A549 (cell line): ENCODE measurements around the gene NTNG1.

ENCODE experiments used
- BHLHE40 ChIP-seq: IDR thresholded peaks from 2 replicates; pipeline ENCODE4 v1.6.1; 2012; ENCODE audit warnings: low read depth, low read length, inconsistent platforms
- CEBPB ChIP-seq, 2 experiments: fragments of >200 bp in 1 of 2; sonication (Bioruptor Twin) in 1 of 2; formaldehyde crosslinking in 1 of 2; IDR thresholded peaks; 2 replicates each; pipeline ENCODE4 v1.6.1; 2012 to 2016
- CHD4 ChIP-seq: fragments of 200-600 bp; sonication (generic); IDR thresholded peaks from 2 replicates; pipeline ENCODE4 v1.6.1; 2016; ENCODE audit warnings: antibody characterized with exemption, mild to moderate bottlenecking, borderline replicate concordance
- CTCF ChIP-seq: fragments of >200 bp; sonication (Bioruptor Twin); formaldehyde crosslinking; IDR thresholded peaks from 3 replicates; pipeline ENCODE4 v1.5.1; 2016
- HES2 ChIP-seq: fragments of >200 bp; sonication (Bioruptor Twin); formaldehyde crosslinking; IDR thresholded peaks from 2 replicates; pipeline ENCODE4 v1.6.1; 2016
- HMGXB4 ChIP-seq: fragments of 250-450 bp; sonication (Bioruptor Pico); IDR thresholded peaks from 2 replicates; pipeline ENCODE4 v1.5.0; 2021; ENCODE audit warnings: mild to moderate bottlenecking, moderate library complexity, borderline replicate concordance
- HOXA7 ChIP-seq: fragments of 250-450 bp; sonication (Bioruptor Pico); IDR thresholded peaks from 2 replicates; pipeline ENCODE4 v1.5.0; 2020; ENCODE audit warnings: mild to moderate bottlenecking, moderate library complexity
- NFE2L2 ChIP-seq: fragments of 150-350 bp; conservative IDR thresholded peaks from 2 replicates; pipeline ENCODE4 v1.6.1; 2014; ENCODE audit warnings: low read length
- POLR2A ChIP-seq: IDR thresholded peaks from 2 replicates; pipeline ENCODE4 v1.6.1; 2012; ENCODE audit warnings: mild to moderate bottlenecking, low read length
- REST ChIP-seq: fragments of 200-600 bp; sonication (generic); IDR thresholded peaks from 2 replicates; pipeline ENCODE4 v1.6.1; 2016; ENCODE audit warnings: antibody characterized with exemption, mild to moderate bottlenecking, moderate library complexity

DNA sequence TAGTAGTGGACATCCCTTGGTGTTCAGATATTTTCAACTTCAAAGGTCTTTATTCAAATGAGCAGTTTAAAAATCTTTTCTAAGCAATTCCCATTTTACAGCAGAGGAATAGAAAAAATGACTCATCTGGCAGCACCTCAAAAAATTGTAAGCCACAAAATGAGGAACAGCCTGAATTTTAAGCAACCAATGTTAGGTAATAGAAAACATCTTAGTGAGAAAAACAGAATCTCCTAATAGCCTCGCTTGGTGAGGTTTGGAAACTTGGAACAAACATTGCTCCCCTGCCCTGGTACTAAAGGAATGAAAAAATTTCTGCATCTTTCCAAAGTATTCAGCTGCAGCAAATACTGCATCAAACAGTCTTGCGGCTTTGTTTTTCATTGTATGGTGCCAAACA lies 264.4 kb downstream of the NTNG1 start:
- no peak for TF ChIP-seq POLR2A
- no peak for TF ChIP-seq HMGXB4
- TF ChIP-seq CEBPB (IDR thresholded peaks at IDR 0.05), result no peak
- no peak for TF ChIP-seq CTCF
- no peak for TF ChIP-seq HOXA7 (CRISPR knock-in tag)
- no peak for TF ChIP-seq HES2
- no peak for TF ChIP-seq NFE2L2
- no peak for TF ChIP-seq REST
- TF ChIP-seq BHLHE40, result no peak
- TF ChIP-seq CHD4, result no peak
